Measurements from ENCODE around the gene SOCS1.

Gene SOCS1

DNA sequence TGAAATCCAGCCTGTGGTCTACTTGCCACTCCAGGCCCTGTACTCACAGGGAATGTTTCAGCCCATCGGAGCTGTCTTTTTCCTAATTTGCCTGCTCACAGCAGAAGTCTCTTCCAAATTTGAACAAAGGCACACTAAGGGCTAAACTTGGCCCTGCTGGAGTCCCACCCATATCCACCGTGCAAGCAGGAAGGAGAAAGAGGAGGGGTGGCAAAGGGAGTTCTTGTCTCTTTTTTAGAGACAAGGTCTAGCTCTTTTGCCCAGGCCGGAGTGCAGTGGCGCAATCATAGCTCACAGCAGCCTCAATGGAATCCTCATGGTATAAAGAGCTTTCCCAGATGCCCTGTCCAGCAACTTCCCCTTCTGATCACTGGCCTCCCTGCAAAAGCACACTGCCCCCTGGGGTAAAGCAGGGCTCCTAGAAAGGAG lies 27.8 kb upstream of the SOCS1 start:
- DNase-seq, result no peak

DNA sequence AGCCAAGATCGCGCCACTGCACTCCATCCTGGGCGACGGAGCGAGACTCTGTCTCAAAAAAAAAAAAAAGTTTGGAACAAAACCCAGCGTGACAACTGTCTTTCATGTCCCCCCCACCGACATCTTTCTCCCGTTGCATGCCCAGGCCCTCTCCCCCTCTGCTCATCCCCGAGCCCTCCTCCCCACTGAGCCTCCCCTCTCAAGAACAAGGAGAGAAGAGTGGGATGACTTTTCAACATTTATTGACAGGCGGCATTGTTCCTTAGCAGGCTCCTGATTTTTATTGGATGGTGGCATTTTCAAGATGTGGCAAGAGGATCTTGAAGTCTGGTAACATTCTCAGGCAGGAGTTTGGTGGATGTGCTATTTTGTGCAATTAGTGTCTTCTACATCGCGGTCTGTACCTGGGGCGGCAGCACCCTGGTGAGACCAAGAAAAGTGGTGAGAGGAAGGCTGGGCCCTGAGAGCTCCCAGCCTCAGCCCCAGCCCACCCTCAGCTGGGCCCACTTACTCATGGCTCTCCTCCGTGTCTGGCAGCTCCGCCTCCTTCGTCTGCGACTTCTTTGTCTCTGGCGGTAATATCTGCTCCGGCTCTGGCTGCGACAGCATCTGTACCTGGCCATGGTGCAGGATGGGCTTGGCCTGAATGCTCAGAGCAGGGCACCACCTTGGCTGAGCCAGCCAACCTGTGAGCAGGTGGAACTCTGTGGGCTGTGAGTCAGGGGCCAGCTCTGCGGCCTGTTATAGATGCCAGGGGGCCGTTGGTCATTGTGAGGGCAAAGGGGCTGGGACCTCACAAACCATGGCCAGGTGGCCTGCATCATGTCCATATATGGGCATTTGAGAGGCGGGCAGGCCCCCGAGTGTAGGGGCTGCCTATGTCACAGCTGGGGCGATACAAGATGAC lies 24.9 kb upstream of the SOCS1 start, which contains the start of gene PRM1:
PRM1 (minus strand) TSS at position 715 of the 907 bp plus-strand sequence; CDS start at position 623, 92 bp downstream.
- no peak for DNase-seq

DNA sequence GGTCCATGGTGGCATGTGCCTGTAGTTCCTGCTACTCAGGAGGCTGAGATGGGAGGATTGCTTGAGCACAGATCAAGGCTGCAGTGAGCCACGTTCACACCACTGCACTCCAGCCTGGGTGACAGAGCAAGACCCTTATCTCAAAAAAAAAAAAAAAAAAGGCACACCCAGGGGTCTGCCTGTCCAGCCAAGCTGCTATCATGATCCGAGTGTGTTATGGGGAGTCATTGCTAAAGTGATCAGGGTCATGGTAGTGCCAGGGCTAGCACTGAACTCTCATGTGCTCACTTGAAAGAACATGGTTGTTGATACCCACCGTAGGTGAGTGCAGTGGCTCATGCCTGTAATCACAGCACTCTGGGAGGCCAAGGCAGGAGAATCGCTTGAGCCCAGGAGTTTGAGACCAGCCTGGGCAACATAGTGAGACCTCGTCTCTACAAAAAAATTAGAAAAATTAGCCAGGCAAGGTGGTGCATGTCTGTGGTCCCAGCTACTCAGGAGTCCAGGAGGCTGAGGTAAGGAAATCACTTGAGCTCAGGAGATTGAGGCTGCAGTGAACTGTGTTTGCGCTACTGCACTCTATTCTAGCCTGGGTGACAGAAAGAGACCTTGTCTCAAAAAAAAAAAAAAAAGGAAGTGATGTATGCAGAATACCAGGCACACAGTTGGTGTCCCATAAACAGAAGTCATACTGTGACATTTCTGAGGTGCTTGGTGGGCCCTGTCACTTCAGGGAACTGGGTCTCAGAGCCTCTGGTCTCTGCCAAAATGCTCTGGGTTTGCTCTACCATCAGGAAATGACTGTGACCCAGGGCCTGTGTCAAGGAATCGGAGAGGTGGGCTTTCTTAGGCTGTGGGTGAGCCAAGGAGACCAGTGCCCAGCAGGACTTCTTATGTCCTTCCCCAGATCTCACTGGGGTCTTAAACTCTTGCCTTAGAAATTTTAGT lies 23.0 kb upstream of the SOCS1 start:
- DNase-seq, result no peak

GRCh38 chr16:11277607-11278337 lies 21.8 kb upstream of the SOCS1 start:
- no peak for DNase-seq

DNA sequence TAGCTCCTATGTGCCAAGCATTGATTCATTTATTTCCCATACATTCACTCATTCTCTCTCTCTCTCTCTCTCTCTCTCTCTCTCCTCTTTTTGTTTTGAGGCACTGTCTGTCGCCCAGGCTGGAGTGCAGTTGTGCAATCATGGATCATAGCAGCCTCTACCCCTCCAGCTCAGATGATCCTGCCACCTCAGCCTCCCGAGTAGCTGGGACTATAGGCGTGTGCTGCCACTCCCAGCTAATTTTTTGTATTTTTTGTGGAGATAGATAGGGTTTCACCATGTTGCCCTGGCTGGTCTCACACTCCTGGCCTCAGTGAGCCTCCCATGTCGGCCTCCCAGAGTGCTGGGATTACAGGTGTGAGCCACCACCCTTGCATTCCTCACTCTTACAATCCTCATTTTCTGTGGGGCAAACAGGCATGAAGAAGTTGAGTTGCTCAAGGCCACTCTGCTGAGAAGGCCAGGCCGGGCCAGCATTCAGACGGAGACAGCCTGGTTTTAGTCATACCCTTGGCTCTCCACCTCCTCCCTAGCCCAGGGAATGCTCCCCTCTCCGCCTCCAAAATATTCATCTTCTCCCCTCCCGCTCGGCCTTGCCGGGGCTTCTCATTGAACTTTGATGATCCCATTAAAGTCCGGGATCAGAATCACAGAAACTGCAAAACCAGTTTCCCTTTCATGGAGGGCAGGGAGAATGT lies 21.0 kb upstream of the SOCS1 start:
- no peak for DNase-seq

GRCh38 chr16:11276143-11276895 lies 20.3 kb upstream of the SOCS1 start, which contains the start of gene PRM2:
TSS of gene PRM2 (minus strand) at chr16:11276480. CDS start at chr16:11276370, 110 bp downstream.
- DNase-seq, result no peak

DNA sequence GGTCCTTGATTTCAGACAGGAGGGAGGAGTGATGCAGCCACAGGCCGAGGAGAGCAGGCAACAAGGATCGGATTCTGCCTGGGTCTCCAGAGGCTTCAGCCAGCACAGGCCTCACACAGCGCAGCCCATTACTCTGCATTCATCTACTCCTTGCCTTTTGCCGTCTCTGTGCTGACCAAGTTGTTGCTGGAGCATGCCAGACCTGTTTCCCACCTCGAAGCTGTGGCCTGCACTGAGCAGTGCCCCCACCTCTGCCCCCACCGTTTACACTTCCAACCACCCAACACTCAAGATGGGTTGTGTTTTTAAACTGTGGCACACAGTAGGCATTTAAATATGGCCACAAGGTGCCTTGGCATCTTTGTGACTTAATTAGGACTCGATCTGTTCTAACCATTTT lies 19.0 kb upstream of the SOCS1 start:
- DNase-seq, result no peak

- DNase-seq, result no peak
These were observed 17.8 kb upstream of the SOCS1 start for GRCh38 chr16:11273721-11274324.

- no peak for DNase-seq
These were observed 17.1 kb upstream of the SOCS1 start, which contains the start of gene PRM3 for GRCh38 chr16:11272921-11273720. TSS of gene PRM3 (minus strand) at chr16:11273629. CDS start at chr16:11273595, 34 bp downstream.

DNA sequence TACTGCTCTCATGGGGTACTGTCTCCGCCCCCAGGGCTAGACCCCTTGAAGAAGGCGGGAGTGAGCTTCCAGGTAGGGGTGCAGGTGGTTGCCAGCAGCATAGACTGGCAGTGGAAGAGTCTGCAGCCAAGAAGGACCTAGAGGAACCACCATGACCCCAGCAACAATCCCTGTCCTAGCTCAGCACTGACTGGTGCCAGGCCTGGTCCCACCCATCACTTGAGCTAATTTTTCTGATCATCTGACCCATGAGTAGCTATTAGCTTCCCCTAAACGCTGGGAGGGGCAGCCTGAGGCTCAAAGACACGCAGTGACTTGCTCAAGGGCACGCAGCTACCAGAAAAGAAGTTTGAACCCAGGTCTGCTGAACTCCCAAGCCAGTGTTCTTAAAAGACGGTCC lies 16.5 kb upstream of the SOCS1 start:
- no peak for DNase-seq

DNA sequence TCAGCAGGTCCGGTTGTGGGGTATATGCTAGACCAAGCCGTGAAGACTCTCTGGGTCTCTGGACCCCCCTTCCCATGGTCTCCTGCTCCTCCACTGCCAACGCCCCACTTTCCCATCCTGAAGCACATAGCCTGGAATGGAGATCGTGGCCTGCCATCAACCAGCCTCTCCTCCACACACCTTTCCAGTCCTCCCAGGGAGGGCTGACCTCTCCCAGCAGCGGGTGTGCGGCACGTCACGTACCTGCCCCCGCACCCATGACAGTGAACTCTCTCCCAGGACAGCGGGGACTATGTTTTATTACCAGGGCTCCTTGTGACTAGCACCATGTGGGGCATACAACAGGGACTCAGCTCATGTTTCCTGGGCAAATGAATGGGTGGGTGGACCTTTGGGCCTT lies 15.6 kb upstream of the SOCS1 start:
- no peak for DNase-seq

GRCh38 chr16:11270602-11271162 lies 14.7 kb upstream of the SOCS1 start:
- DNase-seq, result no peak

DNA sequence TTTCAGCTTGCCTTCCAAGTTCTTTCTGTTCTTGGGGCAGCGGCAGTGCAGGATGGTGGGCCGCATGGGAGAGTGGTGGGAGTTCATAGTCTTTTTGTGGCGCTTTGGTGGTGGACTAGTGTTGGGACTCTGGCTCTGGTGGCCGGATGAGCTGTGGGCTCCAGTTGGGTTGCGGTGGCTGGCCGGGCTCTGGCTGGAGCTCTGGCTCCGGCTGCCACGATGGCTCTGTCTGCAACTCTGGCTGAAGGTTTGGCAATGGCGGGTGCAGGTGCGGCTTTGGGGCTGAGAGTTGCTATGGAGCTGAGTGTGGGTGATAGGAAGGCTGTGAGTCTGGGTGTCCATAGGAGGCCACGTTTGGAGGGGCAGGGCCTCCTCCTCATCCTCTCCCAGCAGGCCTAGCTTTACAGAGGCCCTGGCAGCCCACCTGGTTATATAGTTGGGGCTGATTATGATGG lies 12.9 kb upstream of the SOCS1 start, which contains the start of gene TNP2:
TNP2 (minus strand) TSS at position 405 of the 455 bp plus-strand sequence; CDS start at position 342, 63 bp downstream.
- no peak for DNase-seq

DNA sequence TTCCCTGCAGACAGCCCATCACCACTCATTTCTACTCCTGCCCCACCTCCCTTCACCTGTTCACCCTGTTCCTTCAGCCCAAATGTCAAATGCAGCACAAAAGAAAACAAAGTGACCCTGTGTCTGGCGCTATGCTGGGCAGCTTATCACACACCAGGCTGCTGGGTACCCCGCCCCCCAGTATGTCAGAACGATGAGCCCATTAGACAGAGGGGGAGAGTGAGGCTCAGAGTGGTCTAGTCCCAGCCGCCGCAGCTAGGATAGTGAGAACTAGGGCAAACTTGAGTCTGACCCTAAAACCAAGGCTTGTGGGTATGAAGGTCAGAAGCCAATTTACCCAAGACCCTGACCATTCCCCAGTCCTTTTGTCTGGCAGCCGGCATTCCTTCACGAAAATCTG lies 9.1 kb upstream of the SOCS1 start:
- DNase-seq, result no peak

- DNase-seq, result no peak
These were observed 8.3 kb upstream of the SOCS1 start for GRCh38 chr16:11264155-11264832.

DNA sequence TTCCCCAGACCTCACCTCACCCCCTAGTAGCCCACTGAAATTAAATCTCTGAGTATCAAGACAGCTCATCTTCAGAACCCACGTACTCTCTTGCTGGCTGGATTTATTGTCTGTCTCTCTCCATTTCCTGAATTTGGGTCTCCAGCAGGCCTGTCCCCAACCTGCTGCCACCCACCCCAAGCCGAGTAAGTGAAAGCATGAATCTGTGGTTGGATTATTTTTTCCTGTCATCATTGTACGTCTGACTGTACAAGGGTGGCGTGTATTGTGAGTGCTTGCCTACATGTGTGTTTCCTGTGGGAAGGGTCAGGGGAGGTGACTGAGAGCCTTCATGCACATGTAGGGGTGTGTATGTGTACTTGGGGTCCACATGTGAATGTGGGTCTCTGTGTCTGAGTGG lies 7.7 kb upstream of the SOCS1 start:
- no peak for DNase-seq

GRCh38 chr16:11262915-11263314 lies 6.9 kb upstream of the SOCS1 start:
- no peak for DNase-seq

DNA sequence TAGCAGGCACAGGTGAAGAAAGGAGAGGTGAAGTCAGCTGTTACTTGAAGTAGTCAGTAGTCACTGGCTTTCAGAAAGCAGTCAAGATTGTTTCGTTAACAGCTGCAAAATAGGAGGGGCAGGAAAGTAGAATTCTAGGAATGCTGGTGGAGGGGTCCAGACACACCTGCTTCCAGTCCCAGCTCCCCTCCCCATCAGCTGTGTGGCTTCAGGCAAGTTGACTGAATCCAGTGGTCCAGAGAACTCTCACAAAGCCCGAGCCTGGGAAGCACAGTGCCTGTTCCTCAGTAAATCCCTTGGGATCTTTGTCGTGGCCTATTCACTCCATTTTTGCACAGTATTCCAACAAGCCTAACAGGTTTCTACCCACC lies 4.6 kb upstream of the SOCS1 start:
- no peak for DNase-seq
